Measurements from ENCODE around the gene MICAL2.

GRCh38 chr11:12180257-12181205, 70.1 kb downstream of the MICAL2 start:
- TF ChIP-seq CTCF (IDR thresholded peaks at IDR 0.05; ENCODE audit: extremely low read depth in 1 of 2, insufficient read depth in 1 of 2, low read depth in 1 of 2, low read length in 2 of 2) (no peak), EZH2 (IDR thresholded peaks at IDR 0.05; ENCODE audit: borderline replicate concordance, low read depth, low read length, severe bottlenecking) (no peak), FOS (IDR thresholded peaks at IDR 0.05; ENCODE audit: borderline replicate concordance, insufficient read depth, low read length) (no peak), POLR2A (IDR thresholded peaks at IDR 0.05; ENCODE audit: low read depth, low read length) (no peak), MAX (IDR thresholded peaks at IDR 0.05; ENCODE audit: insufficient read depth, insufficient read length) (no peak), POLR2AphosphoS5 (IDR thresholded peaks at IDR 0.05; ENCODE audit: insufficient read depth, low read depth, low read length) (no peak)

All from endothelial cell of umbilical vein (primary cell).